GM19035 (cell line): Measurements from ENCODE around the gene PPIB.
A peak's percentile ranks its signal among the peaks of the same experiment; 100 is the strongest.

Experiments
- ATAC-seq: cut with Tn5 transposase; IDR thresholded peaks from one replicate; pipeline ENCODE4 v1.9.1; 2021; ENCODE audit not compliant: unreplicated experiment

Gene PPIB

DNA sequence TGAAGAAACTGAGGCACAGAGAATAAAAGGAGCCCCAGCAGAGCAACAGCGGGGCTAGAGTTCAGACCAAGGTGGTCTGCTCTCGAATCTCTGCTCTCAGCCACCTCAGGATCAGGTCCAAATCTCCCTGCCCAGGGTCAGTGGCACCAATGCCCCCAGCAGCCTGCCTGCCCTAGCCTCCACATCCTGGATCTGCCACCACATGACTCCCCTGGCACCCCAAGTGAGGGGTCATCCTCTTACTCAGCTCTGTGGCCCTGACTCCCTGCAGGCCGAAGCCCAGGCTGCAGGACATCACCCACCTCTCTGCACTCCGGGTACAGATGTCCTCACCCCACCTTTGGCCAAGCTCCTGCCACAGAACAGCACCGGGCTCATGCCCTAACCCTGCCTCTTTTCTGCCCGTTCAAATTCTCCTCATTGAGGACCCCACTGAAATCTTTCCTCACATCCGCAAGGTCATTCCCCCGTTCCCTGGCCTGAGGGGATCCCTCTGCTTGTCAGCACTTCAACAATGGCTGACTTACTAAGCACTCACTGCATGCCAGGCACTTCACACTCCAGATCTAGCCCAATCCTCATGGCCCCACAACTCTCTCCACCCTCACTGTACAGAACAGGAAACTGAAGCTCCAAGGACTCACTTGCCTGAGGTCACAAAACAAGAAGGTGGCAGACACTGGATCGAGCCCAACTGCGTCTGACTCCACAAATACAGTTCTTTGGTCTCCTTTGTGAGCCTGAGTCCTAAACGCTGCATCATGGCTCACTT is 4.3 kb downstream of the PPIB start:
- no peak for ATAC-seq

DNA sequence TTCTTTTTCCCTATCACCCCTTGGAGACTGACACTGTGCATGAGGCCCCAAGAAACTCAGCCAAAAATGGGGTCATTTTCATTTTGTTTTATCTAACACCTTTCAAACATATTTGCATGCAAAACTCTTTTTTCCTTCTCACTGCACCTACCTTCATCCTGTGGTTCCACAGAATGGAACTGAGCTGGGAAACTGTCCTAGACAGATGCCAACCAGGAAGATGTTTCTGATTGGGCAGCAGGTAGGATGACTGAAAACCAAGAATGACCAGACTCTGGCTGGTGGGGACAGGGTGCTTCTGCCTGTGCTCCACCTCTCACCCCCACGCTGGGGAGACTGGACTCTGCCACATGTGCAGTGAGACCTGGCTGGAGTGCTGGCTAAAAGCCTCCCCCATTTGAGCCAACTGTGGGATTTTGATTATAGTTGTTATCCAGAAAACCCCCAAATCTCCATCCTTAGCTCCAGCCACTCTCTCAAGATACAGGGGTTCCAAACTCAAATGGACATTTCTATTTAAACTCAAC is 5.2 kb downstream of the PPIB start:
- ATAC-seq = no peak

DNA sequence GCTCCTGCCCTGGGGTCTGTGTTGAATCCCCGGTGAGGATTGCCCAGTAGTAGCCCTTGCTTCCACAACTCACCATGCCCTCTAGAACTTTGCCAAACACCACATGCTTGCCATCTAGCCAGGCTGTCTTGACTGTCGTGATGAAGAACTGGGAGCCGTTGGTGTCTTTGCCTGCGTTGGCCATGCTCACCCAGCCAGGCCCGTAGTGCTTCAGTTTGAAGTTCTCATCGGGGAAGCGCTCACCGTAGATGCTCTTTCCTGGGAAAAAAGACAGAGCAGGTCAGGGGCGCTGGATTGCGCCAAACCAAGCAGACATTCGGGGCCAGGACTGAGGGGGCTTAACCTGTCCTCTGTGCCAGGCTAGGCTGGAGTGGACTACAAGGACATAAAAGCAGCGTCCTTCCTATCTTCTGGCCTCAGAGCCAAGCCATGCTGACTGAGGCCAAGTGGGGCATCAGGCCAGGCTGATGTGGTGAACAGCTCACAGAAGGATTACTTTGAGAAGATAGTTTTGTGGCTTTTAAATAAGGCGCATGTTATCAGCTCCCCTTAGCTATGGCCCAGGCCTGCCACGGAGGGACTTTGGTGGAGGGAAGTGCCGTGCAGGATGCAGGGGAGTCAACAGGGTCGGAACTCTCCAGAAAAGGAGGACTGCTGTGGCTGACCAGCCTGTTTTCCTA is 6.0 kb downstream of the PPIB start:
- ATAC-seq = no peak

DNA sequence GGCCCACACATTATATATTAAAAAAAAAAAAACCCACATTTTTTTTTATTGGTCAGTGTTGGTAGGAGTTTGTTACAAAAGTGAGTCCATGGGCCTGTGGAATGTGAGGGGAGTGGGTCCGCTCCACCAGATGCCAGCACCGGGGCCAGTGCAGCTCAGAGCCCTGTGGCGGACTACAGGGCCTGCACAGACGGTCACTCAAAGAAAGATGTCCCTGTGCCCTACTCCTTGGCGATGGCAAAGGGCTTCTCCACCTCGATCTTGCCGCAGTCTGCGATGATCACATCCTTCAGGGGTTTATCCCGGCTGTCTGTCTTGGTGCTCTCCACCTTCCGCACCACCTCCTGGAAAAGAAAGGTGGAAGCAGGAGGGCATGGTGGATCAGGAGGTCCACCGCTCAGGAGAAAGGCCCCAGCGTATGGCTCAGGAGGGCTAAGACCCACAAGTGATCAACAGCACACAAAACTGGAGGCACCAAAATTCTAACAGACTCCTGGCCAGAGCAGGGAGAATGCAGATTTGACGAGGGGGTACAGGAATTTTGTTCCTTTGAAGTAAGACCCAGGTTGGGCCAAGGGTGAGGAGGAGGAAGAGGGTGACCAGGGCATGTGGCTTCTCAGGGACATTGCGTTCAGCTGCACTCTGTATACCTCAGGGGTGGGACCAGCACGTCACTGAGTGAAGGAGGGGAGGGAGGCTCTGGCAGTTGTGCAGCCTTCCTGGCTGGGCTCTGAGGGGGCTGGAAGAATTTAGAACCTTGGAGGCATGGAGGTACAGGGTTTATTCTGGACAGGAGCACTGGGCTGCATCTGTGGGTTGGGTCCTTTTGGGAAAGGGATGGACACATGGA is 6.8 kb downstream of the PPIB start:
- no peak for ATAC-seq

DNA sequence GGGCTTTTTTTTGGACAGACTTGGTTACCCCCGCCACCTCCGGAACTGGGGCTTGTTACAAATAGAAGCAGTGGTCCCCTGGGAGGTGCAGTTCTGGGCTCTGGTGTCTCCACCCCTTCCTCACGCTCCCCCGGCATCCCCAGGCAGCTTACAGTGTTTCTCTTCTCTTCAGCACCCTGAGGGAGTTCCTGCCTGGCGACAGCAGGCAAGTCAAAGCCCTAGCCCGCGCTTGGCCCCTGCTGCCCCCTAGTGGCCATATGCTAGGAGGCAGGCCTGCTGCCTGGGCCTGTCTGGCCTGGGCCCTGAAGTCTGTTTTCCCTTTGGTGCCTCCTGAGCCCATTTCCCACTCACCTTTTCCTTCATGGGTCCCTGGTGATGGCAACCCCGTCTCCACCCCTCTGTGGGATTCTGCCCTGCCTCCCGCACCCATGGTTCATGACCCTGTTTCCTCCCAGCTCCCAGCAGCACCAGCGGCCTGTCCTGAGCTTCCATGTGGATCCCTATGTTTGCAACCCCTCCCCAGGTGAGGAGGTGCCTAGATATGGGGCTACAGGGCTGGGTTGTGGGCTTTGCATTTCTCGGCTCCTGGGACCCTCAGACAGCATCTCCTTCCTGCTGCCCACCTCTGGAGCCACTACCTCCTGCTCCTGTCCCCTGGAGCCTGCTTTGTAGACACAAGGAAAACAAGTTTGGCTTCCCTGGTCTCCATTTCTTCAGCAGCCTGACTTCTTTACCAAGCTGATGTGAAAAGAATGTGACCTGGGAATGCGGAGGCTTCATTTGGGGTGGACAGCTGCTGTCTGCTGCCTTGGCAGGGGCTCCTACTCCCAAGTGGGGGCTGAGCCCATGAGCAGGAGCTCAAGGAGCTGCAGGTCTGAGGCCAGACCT is 9.1 kb downstream of the PPIB start:
- ATAC-seq = peak; percentile 54

DNA sequence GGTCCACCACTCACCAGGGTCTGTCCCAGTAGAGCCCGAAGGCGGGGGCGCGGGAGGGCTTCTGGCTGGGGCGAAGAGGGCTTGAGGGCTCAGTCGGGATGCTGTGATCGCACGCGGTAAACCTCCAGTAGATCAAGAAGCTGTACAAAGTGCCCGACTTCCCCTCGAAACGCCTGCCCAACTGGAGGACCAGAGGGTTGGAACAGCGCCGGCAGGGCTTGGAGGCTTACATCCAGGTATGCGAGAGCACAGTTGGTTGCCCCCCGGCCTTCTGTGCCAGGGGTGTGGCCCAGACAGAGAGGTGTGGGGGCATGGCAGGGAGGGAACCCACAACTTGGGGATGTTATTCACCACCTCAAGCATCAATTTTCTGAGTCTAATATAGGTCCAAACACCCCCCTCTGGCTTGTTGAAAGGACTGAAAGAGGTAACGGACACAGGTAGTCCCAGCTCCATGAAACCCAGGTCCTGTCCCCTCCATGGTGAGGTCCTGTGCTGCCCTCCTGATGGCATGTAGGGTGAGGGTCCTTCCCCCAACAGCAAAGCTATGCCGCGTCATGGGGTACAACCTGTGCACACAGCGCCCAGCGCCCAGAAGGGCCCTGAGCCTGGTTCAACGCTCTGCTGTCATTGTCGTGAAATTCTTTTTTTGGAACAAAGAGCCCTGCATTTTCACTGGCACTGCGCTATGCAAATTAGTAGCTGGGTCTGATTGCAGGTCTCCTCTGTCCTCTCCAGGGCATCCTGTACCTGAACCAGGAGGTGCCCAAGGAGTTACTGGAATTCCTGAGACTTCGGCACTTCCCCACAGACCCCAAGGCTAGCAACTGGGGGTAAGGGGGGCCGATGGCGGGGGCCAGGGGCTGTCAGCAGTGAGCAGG is 10.1 kb downstream of the PPIB start:
- peak; percentile 12 for ATAC-seq

DNA sequence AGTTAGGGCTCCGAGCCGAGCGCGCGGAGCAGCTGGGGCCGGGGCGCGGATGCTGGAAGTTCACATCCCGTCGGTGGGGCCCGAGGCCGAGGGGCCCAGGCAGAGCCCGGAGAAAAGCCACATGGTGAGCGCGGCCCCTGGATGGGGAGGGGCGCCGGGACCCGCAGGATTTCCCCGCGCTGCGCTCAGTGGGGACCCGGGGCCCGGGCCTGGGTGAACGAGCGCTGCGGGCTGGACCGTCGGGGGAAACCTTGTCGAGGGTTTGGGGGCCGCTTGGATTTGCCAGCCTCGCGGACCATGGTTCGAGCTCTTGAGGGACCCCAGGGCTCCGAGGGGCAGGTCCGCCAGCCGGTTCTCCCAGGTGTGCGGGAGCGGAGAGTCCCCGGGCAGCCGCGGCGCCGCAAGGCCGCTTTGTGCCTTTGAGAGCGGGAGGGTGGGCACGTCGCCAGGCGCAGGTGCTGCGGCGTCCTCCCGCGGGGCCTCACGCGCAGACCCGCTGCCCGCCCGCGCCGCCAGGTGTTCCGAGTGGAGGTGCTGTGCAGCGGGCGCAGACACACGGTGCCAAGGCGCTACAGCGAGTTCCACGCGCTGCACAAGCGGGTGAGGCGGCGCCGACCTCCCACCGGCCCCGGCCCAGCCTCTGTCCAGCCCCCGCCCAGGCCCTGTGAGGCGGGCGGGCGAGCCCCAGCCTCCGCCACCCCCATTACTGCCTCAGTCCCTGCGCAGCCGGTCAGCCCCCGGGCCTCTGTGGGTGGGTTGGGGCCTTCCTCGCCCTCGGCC is 10.9 kb downstream of the PPIB start, which contains the start of gene SNX22:
TSS of gene SNX22 (plus strand) at position 5 of the 780 bp plus-strand sequence. CDS start at position 50, 45 bp downstream.
- ATAC-seq = peak; percentile 5

DNA sequence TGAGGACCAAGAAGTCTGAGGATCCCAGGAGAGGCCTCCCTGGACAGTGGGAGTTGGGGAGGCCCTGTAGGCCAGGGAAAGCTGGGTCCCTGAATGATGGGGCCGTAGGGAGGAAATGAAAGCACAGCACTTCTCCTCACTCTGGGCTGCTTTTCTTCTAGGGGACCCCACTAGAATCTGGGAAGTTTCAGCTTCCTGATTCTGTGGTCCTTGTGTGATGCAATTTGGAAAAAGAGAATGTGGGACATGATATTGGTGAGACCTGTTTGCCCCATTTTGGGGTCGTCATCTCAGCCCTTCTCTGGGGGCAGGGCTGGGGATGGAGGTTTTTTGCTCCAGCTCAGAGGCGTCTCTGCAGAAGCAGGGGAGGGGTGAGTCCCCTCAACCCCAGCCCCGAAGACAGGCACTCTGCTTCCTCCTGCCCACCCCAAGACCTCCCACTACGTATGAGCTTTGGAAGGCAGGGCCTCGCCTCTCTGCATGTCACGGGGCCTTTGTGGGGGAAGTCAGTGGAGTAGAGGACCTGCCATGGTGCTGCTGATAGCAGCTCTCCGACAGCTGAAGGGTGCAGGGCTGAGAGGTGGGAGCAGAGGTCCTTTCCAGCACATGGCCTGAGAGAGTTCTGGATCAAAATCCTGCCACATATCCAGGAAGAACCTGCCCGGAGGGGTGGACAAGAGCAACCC is 12.8 kb downstream of the PPIB start:
- no peak for ATAC-seq

DNA sequence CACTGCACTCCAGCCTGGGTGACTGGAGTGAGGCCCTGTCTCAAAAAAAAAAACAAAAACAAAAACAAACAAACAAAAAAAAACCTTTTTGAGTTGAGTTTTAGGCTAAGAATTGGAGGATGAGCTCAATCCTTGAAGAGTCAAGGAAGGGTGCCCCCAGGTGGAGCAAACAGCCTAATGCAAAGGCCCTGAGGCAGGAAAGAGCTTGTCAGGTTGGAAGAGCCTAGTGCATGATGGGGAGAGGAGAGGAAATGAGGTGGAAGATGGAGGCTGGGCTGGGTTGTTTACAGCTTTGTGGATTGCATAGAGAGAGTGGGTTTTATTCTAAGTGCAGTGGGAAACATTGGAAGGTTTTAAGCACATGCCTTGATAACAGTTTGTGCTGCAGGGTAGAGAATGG is 13.4 kb downstream of the PPIB start:
- no peak for ATAC-seq

DNA sequence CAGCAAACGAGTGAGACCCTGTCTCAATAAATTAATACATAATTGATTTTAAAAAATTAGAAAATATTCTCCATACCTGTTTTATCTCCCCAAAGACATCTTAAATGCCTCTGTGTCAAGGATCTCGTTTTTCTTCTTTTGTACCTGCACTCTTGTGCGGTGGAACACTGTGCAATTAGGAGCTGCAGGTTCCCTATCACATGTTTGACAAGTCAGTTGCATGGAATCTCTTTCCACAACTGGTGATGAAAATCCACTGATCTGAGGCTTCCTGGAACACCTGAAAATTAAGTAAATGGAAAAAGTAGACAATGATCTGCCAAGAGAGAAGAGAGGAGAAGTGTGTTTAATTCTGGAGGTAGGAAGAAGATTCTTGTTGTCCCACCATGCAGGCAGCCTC is 14.2 kb downstream of the PPIB start:
- no peak for ATAC-seq

DNA sequence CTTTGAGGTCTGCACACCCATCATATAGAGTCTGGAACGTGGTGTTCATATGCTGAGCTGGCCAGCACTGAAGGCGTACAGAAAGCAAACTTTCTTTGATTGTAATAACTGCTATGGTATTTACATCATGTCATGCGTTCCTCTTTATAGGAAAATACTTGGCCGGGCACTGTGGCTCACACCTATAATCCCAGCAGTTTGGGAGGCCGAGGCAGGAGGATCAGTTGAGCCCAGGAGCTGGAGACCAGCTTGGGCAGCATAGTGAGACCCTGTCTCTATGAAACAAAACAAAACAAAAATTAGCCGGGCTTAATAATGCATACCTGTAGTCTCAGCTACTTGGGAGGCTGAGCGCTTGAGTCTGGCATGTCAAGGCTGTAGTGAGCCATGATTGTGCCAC is 14.7 kb downstream of the PPIB start:
- no peak for ATAC-seq

DNA sequence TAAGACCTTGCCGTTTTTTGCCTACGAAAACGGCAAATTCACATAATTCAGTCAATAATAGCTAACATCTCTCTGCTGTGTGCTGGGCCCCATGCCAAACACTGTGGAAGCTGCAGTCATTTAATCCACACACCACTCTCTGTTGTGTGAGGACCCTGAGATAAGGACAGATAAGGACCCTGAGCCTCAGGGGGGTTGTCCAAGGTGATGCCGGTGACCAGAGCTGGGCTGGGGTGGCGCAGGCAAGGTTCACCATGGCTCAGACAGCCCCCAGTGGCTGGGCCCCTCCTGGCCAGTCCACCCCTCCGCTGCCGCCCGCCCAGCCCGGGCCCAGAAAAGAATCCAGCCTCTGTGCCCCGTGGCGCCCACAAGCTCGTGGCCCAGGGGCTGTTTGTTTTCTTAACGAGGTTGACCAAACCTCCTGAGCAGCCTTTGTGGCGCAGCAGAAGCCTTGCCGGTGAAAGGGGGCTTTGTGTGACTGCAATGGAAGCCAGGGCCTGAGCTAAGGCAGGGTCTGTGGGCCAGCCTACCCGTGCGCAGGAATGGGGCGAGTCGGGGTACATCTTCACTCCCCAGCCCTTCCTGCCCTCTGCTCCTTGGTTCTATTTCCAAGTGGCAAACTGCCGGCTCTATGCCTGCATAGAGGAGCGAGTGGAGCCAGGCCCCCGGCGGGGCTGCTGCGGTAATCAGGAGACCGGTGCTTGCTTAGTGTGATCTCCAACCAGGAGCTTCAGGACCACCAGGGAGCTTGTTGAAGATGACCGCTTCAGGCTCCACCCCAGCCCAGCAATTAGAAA is 15.7 kb downstream of the PPIB start:
- ATAC-seq = no peak

DNA sequence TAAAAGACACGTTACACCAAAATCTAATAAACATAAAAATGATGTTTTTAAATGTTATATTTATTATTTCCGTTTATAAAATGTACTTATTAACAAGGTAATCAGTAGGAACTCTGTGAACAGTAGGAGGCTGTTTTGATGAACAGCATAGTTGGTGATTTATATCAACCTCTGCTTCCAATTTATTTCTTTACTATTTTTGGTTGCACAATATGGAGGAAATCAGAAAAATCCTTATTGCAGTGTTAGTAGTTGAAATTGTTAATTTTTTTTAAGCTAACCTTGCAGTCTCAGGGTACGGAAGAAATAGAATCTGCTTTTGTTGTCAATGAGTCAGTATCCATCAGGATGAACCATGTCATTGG is 16.3 kb downstream of the PPIB start:
- ATAC-seq = no peak

DNA sequence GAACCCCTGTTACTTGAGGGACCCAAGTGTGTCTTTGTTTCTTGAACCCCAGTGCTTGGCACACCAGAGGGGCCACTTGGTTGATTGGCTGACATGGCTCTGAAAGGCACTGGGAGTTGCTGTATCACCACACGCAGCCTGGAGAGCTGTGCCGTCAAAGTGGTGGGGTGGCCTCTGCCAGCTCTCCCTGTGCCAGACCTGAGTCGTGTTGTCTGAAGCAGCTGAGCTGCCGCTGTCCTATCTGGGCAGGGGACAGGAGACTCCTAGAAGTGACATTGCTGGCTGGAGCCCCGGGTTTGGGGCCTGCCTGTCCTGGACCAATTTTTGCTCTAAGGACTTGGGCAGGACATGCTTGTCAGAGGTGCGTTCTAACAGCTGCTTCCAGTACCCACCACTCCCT is 16.8 kb downstream of the PPIB start:
- ATAC-seq = no peak

DNA sequence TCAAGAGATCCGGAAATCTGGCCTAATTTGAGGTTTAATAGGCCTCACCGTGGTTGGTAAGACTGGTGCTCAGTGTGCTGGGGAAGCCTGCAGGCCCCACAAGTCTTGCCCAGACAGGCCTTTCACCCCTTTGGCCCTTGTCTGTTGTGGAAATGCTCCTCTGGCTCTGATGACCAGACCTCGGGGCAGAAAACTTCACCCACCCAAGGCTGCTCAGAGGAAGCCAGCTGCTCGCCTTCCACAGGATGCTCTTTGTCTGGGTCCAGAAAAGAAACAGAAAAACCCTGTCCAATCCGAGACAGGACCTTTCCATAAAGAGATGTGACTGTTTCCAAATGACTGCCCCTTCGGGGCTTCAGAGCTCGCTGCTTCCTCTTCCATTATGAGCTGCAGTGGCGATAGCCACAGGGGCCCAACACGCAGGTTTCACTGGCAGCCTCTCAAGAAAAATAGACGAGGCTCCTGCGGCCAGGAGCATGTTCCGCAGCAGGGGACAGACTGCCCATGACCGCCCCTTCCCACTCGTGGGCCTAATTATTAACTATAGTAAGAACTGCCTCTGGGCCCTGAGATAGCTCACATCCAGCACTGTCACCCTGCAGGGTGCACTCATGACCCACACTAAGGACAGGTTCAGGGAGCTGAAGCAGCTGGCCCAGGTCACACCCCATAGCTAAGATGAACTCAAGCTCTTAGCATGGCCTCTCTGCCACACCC is 18.1 kb downstream of the PPIB start:
- peak; percentile 73 for ATAC-seq

DNA sequence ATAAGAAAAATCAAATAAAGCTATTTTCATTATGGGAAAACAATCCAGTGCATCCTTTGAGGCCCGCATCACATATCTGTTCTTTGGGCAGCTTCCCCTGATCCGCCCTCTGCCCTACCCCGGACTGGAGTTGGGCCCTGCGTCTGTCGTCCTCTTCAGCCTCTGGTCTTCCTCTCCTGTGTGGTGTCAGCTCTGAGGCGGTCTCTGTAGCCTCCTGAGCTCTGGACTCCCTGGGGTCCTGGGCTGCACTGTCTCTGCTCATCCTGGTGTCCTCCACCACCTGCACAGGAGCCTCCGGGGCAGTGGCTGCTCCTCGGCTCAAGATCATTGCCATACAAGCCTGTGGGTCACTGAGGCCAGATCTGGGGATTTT is 18.6 kb downstream of the PPIB start:
- no peak for ATAC-seq

DNA sequence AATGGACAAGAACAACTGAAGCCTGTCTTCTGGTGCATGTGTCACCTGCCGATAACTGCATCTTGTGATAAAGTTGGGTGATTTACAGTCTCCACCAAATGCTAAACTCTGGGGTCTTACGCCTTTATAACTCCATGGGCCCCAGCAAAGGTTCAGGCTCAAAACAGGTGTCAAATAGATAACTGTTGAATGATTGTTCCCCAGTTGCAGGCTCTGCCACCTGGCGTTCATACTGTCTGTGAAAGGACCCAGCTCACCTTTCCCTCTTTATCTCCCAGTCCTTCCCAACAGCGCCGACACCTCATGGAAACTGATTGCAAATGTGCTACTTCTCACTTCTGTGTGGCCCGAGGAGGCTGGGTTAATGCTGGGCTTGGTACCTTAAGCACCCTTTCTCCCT is 19.5 kb downstream of the PPIB start:
- no peak for ATAC-seq
